Neural progenitor cell (in vitro differentiated cells): ENCODE results near the gene DVL3. TPM values are rescaled to one million over a fixed set of nuclear protein-coding genes. Genes with fewer than 3 reads are reported as not detected.
A peak's percentile ranks its signal among the peaks of the same experiment; 100 is the strongest.

Experiments
- DNase-seq: peaks from one replicate; pipeline ENCODE4 v3.0.0-alpha.2; 2016; ENCODE audit warnings: low spot score
- H2AFZ ChIP-seq: fragments of 200-600 bp; sonication (generic); replicated peaks from 2 replicates; pipeline ENCODE4 v1.6.1; 2016; ENCODE audit warnings: antibody characterized with exemption
- H3F3A ChIP-seq: fragments of 200-600 bp; sonication (generic); 2 replicates; pipeline ENCODE4 v1.6.1; 2016; ENCODE audit warnings: antibody characterized with exemption, low read depth
- H3K27ac ChIP-seq: fragments of 200-600 bp; sonication (generic); 2 replicates; pipeline ENCODE4 v1.5.1; 2016; ENCODE audit warnings: mild to moderate bottlenecking
- H3K27me3 ChIP-seq: fragments of 200-600 bp; sonication (generic); 2 replicates; pipeline ENCODE4 v1.6.1; 2016; ENCODE audit warnings: mild to moderate bottlenecking, moderate library complexity
- H3K36me3 ChIP-seq: fragments of 200-600 bp; sonication (generic); 2 replicates; pipeline ENCODE4 v1.5.1; 2016
- H3K4me1 ChIP-seq: fragments of 200-600 bp; sonication (generic); 2 replicates; pipeline ENCODE4 v1.6.1; 2016; ENCODE audit warnings: mixed run types
- H3K4me2 ChIP-seq: fragments of 200-600 bp; sonication (generic); 2 replicates; pipeline ENCODE4 v1.6.1; 2016
- H3K4me3 ChIP-seq: fragments of 200-600 bp; sonication (generic); 2 replicates; pipeline ENCODE4 v1.5.1; 2016
- H3K79me2 ChIP-seq: fragments of 200-600 bp; sonication (generic); 2 replicates; pipeline ENCODE4 v1.6.1; 2016; ENCODE audit warnings: low read depth
- H3K9ac ChIP-seq: fragments of 200-600 bp; sonication (generic); 2 replicates; pipeline ENCODE4 v1.6.1; 2016
- H3K9me3 ChIP-seq: fragments of 200-600 bp; sonication (generic); 2 replicates; pipeline ENCODE4 v1.5.1; 2016; ENCODE audit warnings: low read depth
- H4K20me1 ChIP-seq: fragments of 200-600 bp; sonication (generic); 2 replicates; pipeline ENCODE4 v1.6.1; 2016; ENCODE audit warnings: low read depth
- H3K27ac Mint-ChIP-seq: 3 replicates; pipeline ENCODE4 v1.8.0; 2021; ENCODE audit warnings: mixed read lengths
- H3K27me3 Mint-ChIP-seq: 2 replicates; pipeline ENCODE4 v1.8.0; 2022; ENCODE audit warnings: low read depth, mild to moderate bottlenecking, inconsistent platforms, moderate library complexity, mixed read lengths; ENCODE audit not compliant: insufficient read depth
- H3K36me3 Mint-ChIP-seq: 3 replicates; pipeline ENCODE4 v1.8.0; 2021; ENCODE audit warnings: mixed read lengths
- H3K4me1 Mint-ChIP-seq: 3 replicates; pipeline ENCODE4 v1.8.0; 2021; ENCODE audit warnings: mixed read lengths
- H3K4me3 Mint-ChIP-seq: 3 replicates; pipeline ENCODE4 v1.8.0; 2021; ENCODE audit warnings: mild to moderate bottlenecking, moderate library complexity, mixed read lengths
- H3K9me3 Mint-ChIP-seq: 3 replicates; pipeline ENCODE4 v1.8.0; 2020; ENCODE audit warnings: mixed read lengths
- EZH2 ChIP-seq: fragments of 200-600 bp; sonication (generic); IDR thresholded peaks from 2 replicates; pipeline ENCODE4 v1.6.1; 2017; ENCODE audit warnings: antibody characterized with exemption, mild to moderate bottlenecking, moderate library complexity
- EZH2phosphoT487 ChIP-seq: fragments of 200-600 bp; sonication (generic); IDR thresholded peaks from 2 replicates; pipeline ENCODE4 v1.6.1; 2017; ENCODE audit warnings: antibody characterized with exemption
- total RNA-seq: library from RNA; depleted of rRNA; stranded (reverse); fragments of >200 nt; gene quantifications from 2 replicates; pipeline ENCODE4 v1.2.3, GENCODE V29; 2015; ENCODE audit warnings: low replicate concordance
- TF ChIP-seq, protein P1 (sequence below): fragments of 200-600 bp; sonication (generic); IDR thresholded peaks from 2 replicates; pipeline ENCODE4 v1.5.1; 2017; ENCODE audit warnings: antibody characterized with exemption, mild to moderate bottlenecking

DVL3 gene
- total RNA-seq, 1 donor from 2014 or later, result 29.8 TPM

DNA sequence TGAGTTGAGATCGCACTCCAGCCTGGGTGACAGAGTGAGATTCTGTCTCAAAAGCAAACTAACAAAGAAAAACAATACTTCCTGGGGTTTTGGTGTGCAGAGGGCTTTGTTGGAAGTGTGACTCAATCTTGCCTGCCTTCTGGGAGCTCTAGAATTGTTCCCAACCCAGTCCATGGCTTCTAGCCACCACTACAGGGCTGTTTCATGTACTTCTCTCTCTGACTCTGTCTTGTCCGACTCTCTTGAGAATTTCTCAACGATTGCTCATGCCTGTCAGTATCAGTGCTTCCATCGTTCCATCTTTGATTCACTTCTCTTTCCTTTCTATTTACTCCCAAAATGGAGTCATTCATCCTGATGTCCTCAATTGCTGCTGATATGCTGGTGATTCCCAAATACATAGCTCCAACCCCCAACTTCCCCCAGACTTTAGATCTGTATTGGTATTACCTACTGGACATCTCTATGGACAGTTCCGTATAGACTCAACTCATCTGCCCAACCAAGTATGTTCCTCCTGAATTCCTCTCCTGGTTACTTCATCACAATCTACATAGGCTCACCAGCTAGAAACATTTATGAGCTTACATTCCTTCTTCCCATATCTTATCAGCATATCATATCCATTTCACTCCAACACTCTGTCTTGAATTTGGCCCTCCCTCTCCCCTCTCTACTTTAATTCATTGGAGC, 17.6 kb downstream of the DVL3 start:
- no peaks in the 10 kb centered on the region for H3K9me3 ChIP-seq
- H3K36me3 ChIP-seq, result no peaks in the 10 kb centered on the region
- H3K27ac Mint-ChIP-seq, result no peak overlapping the region
- TF ChIP-seq EZH2phosphoT487, result no peak
- H3K4me3 Mint-ChIP-seq, result no peak overlapping the region
- peaks cover 23% of the 10 kb centered on the region for H3K79me2 ChIP-seq
- H3K27me3 Mint-ChIP-seq, result peaks cover 6% of the 10 kb centered on the region
- no peak overlapping the region for H3K27ac ChIP-seq
- peaks cover 17% of the 10 kb centered on the region for H4K20me1 ChIP-seq
- H3K9ac ChIP-seq, result no peak overlapping the region
- no peak overlapping the region for H2AFZ ChIP-seq
- H3K4me1 Mint-ChIP-seq, result peaks cover 33% of the 10 kb centered on the region
- peaks cover 23% of the 10 kb centered on the region for H3K36me3 Mint-ChIP-seq
- H3K9me3 Mint-ChIP-seq, result no peaks in the 10 kb centered on the region
- H3K4me2 ChIP-seq, result no peak overlapping the region
- DNase-seq, result no peak
- peaks cover 33% of the 10 kb centered on the region for H3F3A ChIP-seq
- no peak overlapping the region for H3K4me3 ChIP-seq
- peaks cover 17% of the 10 kb centered on the region for H3K4me1 ChIP-seq
- H3K27me3 ChIP-seq, result no peaks in the 10 kb centered on the region

DNA sequence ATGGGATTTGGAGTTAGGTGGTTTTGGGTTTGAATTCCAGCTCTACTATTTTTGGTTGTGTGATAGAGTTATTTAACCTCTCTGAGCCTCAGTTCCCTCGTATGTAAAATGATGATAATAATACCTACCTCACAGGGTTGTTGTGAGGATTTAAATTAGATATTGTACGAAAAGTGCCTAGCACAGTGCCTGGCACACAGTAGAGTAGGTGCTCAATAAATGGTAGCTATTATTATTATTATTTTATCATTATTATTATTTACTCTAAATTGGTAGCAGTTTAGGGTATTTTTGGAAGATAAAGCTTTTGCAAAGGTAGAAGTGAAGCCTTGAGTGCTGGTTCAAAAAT, 18.2 kb downstream of the DVL3 start:
- H3K9me3 Mint-ChIP-seq, result no peaks in the 10 kb centered on the region
- H3F3A ChIP-seq, result peaks cover 34% of the 10 kb centered on the region
- H3K4me3 ChIP-seq, result no peak overlapping the region
- H2AFZ ChIP-seq, result no peak overlapping the region
- H3K27ac ChIP-seq, result no peak overlapping the region
- H3K79me2 ChIP-seq, result peaks cover 28% of the 10 kb centered on the region
- no peak overlapping the region for H3K9ac ChIP-seq
- no peaks in the 10 kb centered on the region for H3K36me3 ChIP-seq
- no peaks in the 10 kb centered on the region for H3K27me3 ChIP-seq
- DNase-seq, result no peak
- H3K4me1 ChIP-seq, result peaks cover 22% of the 10 kb centered on the region
- H4K20me1 ChIP-seq, result peaks cover 22% of the 10 kb centered on the region
- H3K4me3 Mint-ChIP-seq, result peak overlapping the region; percentile 92
- no peaks in the 10 kb centered on the region for H3K9me3 ChIP-seq
- H3K27ac Mint-ChIP-seq, result no peak overlapping the region
- no peak overlapping the region for H3K4me2 ChIP-seq
- H3K36me3 Mint-ChIP-seq, result peaks cover 27% of the 10 kb centered on the region
- H3K27me3 Mint-ChIP-seq, result peaks cover 6% of the 10 kb centered on the region
- H3K4me1 Mint-ChIP-seq, result peaks cover 38% of the 10 kb centered on the region
- TF ChIP-seq, protein P1, sequence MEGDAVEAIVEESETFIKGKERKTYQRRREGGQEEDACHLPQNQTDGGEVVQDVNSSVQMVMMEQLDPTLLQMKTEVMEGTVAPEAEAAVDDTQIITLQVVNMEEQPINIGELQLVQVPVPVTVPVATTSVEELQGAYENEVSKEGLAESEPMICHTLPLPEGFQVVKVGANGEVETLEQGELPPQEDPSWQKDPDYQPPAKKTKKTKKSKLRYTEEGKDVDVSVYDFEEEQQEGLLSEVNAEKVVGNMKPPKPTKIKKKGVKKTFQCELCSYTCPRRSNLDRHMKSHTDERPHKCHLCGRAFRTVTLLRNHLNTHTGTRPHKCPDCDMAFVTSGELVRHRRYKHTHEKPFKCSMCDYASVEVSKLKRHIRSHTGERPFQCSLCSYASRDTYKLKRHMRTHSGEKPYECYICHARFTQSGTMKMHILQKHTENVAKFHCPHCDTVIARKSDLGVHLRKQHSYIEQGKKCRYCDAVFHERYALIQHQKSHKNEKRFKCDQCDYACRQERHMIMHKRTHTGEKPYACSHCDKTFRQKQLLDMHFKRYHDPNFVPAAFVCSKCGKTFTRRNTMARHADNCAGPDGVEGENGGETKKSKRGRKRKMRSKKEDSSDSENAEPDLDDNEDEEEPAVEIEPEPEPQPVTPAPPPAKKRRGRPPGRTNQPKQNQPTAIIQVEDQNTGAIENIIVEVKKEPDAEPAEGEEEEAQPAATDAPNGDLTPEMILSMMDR, result no peak
- TF ChIP-seq EZH2phosphoT487 (no peak), EZH2 (no peak)

DNA sequence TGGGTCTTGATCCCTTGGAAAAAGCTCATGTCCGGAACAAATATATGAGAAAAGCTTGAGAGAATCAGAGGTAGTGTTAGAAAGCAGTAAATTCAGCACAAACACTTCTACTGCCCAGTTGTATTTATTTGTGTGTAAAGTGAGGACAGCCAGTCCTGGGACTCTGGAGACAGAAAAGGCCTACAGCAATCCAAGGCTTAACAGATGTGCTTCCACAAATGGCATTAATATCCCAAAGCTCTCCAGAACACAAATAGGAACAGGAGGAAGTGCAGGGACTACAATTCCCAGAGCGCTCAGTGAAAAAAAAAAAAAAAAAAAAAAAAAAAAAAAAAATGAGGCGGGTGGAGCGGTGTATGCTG, 19.1 kb downstream of the DVL3 start:
- DNase-seq, result no peak
- H2AFZ ChIP-seq, result no peak overlapping the region
- peak overlapping the region; percentile 21 for H3K27ac Mint-ChIP-seq
- H3K4me1 Mint-ChIP-seq, result peaks cover 41% of the 10 kb centered on the region
- H3K27me3 ChIP-seq, result no peaks in the 10 kb centered on the region
- H3K27ac ChIP-seq, result peak overlapping the region; percentile 17
- H3K79me2 ChIP-seq, result peaks cover 37% of the 10 kb centered on the region
- H3K4me2 ChIP-seq, result no peak overlapping the region
- TF ChIP-seq, protein P1, result no peak
- TF ChIP-seq EZH2 (no peak), EZH2phosphoT487 (no peak)
- peak overlapping the region; percentile 92 for H3K4me3 Mint-ChIP-seq
- peaks cover 31% of the 10 kb centered on the region for H4K20me1 ChIP-seq
- peaks cover 6% of the 10 kb centered on the region for H3K27me3 Mint-ChIP-seq
- H3K4me1 ChIP-seq, result peaks cover 22% of the 10 kb centered on the region
- peaks cover 30% of the 10 kb centered on the region for H3K36me3 Mint-ChIP-seq
- H3K36me3 ChIP-seq, result no peaks in the 10 kb centered on the region
- H3K9me3 Mint-ChIP-seq, result no peaks in the 10 kb centered on the region
- no peak overlapping the region for H3K9ac ChIP-seq
- no peak overlapping the region for H3K4me3 ChIP-seq
- peaks cover 34% of the 10 kb centered on the region for H3F3A ChIP-seq
- H3K9me3 ChIP-seq, result no peaks in the 10 kb centered on the region
